HUES48 (cell line): Measurements from ENCODE around the gene PCARE.

Experiments
- H3K27ac ChIP-seq: one replicate; pipeline ENCODE4 v1.7.0; 2013; ENCODE audit warnings: low read depth, low read length, inconsistent platforms
- H3K27me3 ChIP-seq: 2 replicates; pipeline ENCODE4 v1.6.1; 2013; ENCODE audit warnings: mild to moderate bottlenecking, low read length; ENCODE audit not compliant: control insufficient read depth, insufficient read depth
- H3K36me3 ChIP-seq: 2 replicates; pipeline ENCODE4 v1.6.1; 2013; ENCODE audit warnings: low read length; ENCODE audit not compliant: control insufficient read depth, insufficient read depth
- H3K4me1 ChIP-seq: 2 replicates; pipeline ENCODE4 v1.6.1; 2013; ENCODE audit warnings: mild to moderate bottlenecking, low read length; ENCODE audit not compliant: control insufficient read depth, insufficient read depth
- H3K4me3 ChIP-seq: 2 replicates; pipeline ENCODE4 v1.5.1; 2013; ENCODE audit warnings: mild to moderate bottlenecking, low read depth, low read length
- H3K9ac ChIP-seq: 2 replicates; pipeline ENCODE4 v1.6.1; 2013; ENCODE audit warnings: mild to moderate bottlenecking, low read depth, low read length, moderate library complexity
- H3K9me3 ChIP-seq: 2 replicates; pipeline ENCODE4 v1.6.1; 2013; ENCODE audit warnings: low read length; ENCODE audit not compliant: control insufficient read depth, insufficient read depth

Gene PCARE

GRCh38 chr2:29074411-29074810 lies at the start of gene PCARE:
Gene PCARE (minus strand): TSS chr2:29074523. CDS start chr2:29074261, 262 bp downstream.
- Histone ChIP-seq H3K9ac (no peak within 1 kb of the TSS), H3K27me3 (no peaks in the 10 kb centered on the region), H3K4me1 (no peaks in the 10 kb centered on the region), H3K27ac (no peak within 1 kb of the TSS), H3K9me3 (no peaks in the 10 kb centered on the region), H3K36me3 (no peaks in the 10 kb centered on the region), H3K4me3 (no peak within 1 kb of the TSS)

DNA sequence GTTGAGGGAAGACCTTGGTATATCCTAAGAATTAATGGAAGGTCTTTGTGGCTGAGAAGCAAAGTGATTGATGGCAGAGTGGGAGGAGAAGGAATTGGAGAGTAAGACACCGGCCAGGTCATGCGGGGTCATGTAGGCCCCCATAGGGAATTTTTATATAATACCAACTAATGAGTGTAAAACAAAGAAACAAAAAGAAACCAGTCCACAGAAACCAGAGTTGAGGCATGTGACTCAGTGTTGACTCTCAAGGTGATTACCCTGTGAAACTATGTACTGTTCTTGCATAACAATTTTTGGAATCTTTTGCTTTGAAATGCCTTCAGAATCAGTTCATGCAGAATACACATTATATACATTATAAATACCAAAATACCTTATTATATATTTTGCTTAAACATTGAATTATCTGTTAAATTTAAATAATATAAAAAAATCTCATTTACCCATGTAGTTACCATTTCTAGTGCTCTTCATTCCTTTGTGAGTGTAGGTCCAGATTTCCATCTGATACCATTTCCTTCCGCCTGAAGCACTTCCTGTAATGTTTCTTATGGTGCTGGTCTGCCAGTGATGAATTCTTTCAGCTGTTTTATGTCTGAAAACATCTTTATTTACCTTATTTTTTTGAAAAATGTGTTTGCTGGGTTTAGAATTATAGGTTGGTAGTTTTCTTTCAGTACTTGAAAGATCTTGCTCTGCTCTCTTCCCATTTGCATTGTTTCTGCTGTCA lies 49.5 kb upstream of the PCARE start:
- Histone ChIP-seq H3K9me3 (no peaks in the 10 kb centered on the region), H3K36me3 (no peaks in the 10 kb centered on the region), H3K4me1 (0 out of 2 replicates have a peak, but pooled peaks cover 3% of the 10 kb centered on the region), H3K9ac (no peak overlapping the region), H3K27ac (no peak overlapping the region), H3K4me3 (no peak overlapping the region), H3K27me3 (no peaks in the 10 kb centered on the region)

- Histone ChIP-seq H3K9ac (no peak overlapping the region), H3K9me3 (no peaks in the 10 kb centered on the region), H3K27me3 (peaks cover 20% of the 10 kb centered on the region), H3K27ac (no peak overlapping the region), H3K4me3 (no peak overlapping the region), H3K4me1 (no peaks in the 10 kb centered on the region), H3K36me3 (no peaks in the 10 kb centered on the region)
These were observed 46.5 kb upstream of the PCARE start for GRCh38 chr2:29120846-29121245.

- Histone ChIP-seq H3K4me1 (no peaks in the 10 kb centered on the region), H3K9me3 (no peaks in the 10 kb centered on the region), H3K36me3 (no peaks in the 10 kb centered on the region), H3K9ac (no peak overlapping the region), H3K4me3 (no peak overlapping the region), H3K27me3 (peaks cover 35% of the 10 kb centered on the region), H3K27ac (no peak overlapping the region)
These were observed 44.9 kb upstream of the PCARE start for GRCh38 chr2:29119211-29119610.

GRCh38 chr2:29117636-29118303 lies 43.4 kb upstream of the PCARE start:
- Histone ChIP-seq H3K27me3 (peaks cover 50% of the 10 kb centered on the region), H3K9me3 (no peaks in the 10 kb centered on the region), H3K36me3 (no peaks in the 10 kb centered on the region), H3K9ac (no peak overlapping the region), H3K4me1 (no peaks in the 10 kb centered on the region), H3K4me3 (no peak overlapping the region), H3K27ac (no peak overlapping the region)

GRCh38 chr2:29115797-29116781 lies 41.8 kb upstream of the PCARE start:
- H3K4me3 ChIP-seq = peak overlapping the region; percentile 58

GRCh38 chr2:29114946-29115609 lies 40.8 kb upstream of the PCARE start, which contains the start of gene CLIP4:
Gene CLIP4 (plus strand): TSS chr2:29115415. CDS start chr2:29121389, 5,974 bp downstream.
- Histone ChIP-seq H3K9me3 (no peaks in the 10 kb centered on the region), H3K4me3 (peak within 1 kb of the TSS; percentile 58), H3K9ac (no peak within 1 kb of the TSS), H3K36me3 (no peaks in the 10 kb centered on the region), H3K27me3 (peaks cover 55% of the 10 kb centered on the region), H3K4me1 (no peaks in the 10 kb centered on the region), H3K27ac (no peak within 1 kb of the TSS)

More at GRCh38 chr2:29115797-29116781, 41.8 kb upstream of the PCARE start:
- Histone ChIP-seq H3K36me3 (no peaks in the 10 kb centered on the region), H3K27me3 (peaks cover 55% of the 10 kb centered on the region), H3K4me1 (no peaks in the 10 kb centered on the region), H3K9ac (no peak overlapping the region), H3K9me3 (no peaks in the 10 kb centered on the region), H3K27ac (no peak overlapping the region)

DNA sequence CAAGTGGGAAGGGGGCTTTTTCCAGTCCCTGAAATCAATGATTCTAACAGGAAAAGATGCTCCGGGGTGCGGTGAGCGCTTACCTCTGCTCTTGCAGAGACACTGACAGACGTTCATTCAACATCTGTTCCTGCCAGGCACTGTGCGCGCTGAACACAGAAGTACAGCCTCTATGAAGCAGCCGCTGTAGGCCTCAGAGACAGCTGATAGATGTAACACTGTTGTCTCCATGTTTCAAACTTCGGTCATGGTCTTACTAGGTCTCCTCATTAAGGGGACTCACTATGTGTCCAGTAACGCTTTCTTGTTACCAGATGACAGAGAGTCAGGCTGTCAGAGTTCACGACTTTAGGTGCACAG lies 40.2 kb upstream of the PCARE start:
- Histone ChIP-seq H3K36me3 (no peaks in the 10 kb centered on the region), H3K9ac (no peak overlapping the region), H3K4me3 (peak overlapping the region; percentile 58; the same call in 1 of the 2 replicates), H3K4me1 (no peaks in the 10 kb centered on the region), H3K9me3 (no peaks in the 10 kb centered on the region), H3K27me3 (peaks cover 55% of the 10 kb centered on the region), H3K27ac (no peak overlapping the region)

GRCh38 chr2:29113891-29114321 lies 39.6 kb upstream of the PCARE start:
- Histone ChIP-seq H3K4me3 (no peak overlapping the region), H3K9me3 (no peaks in the 10 kb centered on the region), H3K4me1 (no peaks in the 10 kb centered on the region), H3K36me3 (no peaks in the 10 kb centered on the region), H3K27me3 (peaks cover 55% of the 10 kb centered on the region), H3K9ac (no peak overlapping the region), H3K27ac (no peak overlapping the region)

GRCh38 chr2:29113027-29113686 lies 38.8 kb upstream of the PCARE start:
- H3K4me3 ChIP-seq = no peak overlapping the region
- H3K4me1 ChIP-seq = no peaks in the 10 kb centered on the region
- H3K9me3 ChIP-seq = no peaks in the 10 kb centered on the region
- H3K27ac ChIP-seq = no peak overlapping the region
- no peaks in the 10 kb centered on the region for H3K36me3 ChIP-seq
- H3K27me3 ChIP-seq = peaks cover 55% of the 10 kb centered on the region
- no peak overlapping the region for H3K9ac ChIP-seq
